IMR-90 (cell line): ENCODE results near the gene GRIN2B. TPM values are rescaled to one million over a fixed set of nuclear protein-coding genes. Genes with fewer than 3 reads are reported as not detected.

Experiments
- ATAC-seq: fragments of 200-7000 bp; cut with Tn5 transposase; 2 replicates; pipeline ENCODE4 v1.9.1; 2020; ENCODE audit warnings: low read depth, mild to moderate bottlenecking, moderate library complexity
- BruUV-seq: library from RNA; stranded (reverse); fragments of 400-500 nt; replicated peaks from 2 replicates; lab custom pipeline; 2021; lab: Mats Ljungman, UMichigan
- CTCF ChIA-PET: fragments of 300-600 bp; formaldehyde crosslinking; extraction: SDS; loops from one replicate; lab custom pipeline; 2021; ENCODE audit warnings: antibody characterized with exemption; lab: Yijun Ruan, JAX
- POLR2A ChIA-PET: fragments of 300-600 bp; sonication (Branson Sonifier 250); formaldehyde crosslinking; loops from one replicate; lab custom pipeline; 2022; ENCODE audit warnings: antibody characterized with exemption; ENCODE audit not compliant: unreplicated experiment; lab: Charles Lee
- DNase-seq: peaks from one replicate; pipeline ENCODE4 v3.0.0; 2013
- H2AFZ ChIP-seq: replicated peaks from 2 replicates; pipeline ENCODE3; 2013; ENCODE audit warnings: low read length, mild to moderate bottlenecking; ENCODE audit not compliant: poor library complexity
- H2AK5ac ChIP-seq: 2 replicates; pipeline ENCODE4 v1.6.1; 2013; ENCODE audit warnings: low read depth, low read length, inconsistent platforms
- H2AK9ac ChIP-seq: replicated peaks from 2 replicates; pipeline ENCODE3; 2013; ENCODE audit warnings: mild to moderate bottlenecking, low read depth, low read length, moderate library complexity; ENCODE audit not compliant: poor library complexity
- H2BK120ac ChIP-seq: 2 replicates; pipeline ENCODE4 v1.6.1; 2013; ENCODE audit warnings: low read depth, low read length, inconsistent platforms
- H2BK15ac ChIP-seq: 3 replicates; pipeline ENCODE4 v1.6.1; 2013; ENCODE audit warnings: low read depth, low read length, inconsistent platforms
- H2BK20ac ChIP-seq: 2 replicates; pipeline ENCODE4 v1.6.1; 2013; ENCODE audit warnings: low read depth, mild to moderate bottlenecking, inconsistent platforms, low read length, moderate library complexity
- H2BK5ac ChIP-seq: 2 replicates; pipeline ENCODE4 v1.6.1; 2013; ENCODE audit warnings: mild to moderate bottlenecking, low read depth, low read length, inconsistent platforms; ENCODE audit not compliant: poor library complexity, severe bottlenecking
- H3K14ac ChIP-seq: replicated peaks from 2 replicates; pipeline ENCODE4 v1.6.1; 2013; ENCODE audit warnings: low read depth, low read length, inconsistent platforms
- H3K18ac ChIP-seq: 2 replicates; pipeline ENCODE4 v1.6.1; 2013; ENCODE audit warnings: low read depth, low read length, control low read depth
- H3K23ac ChIP-seq: 2 replicates; pipeline ENCODE4 v1.6.1; 2013; ENCODE audit warnings: low read depth, low read length, inconsistent platforms
- H3K27ac ChIP-seq: 2 replicates; pipeline ENCODE4 v1.5.1; 2013; ENCODE audit warnings: mild to moderate bottlenecking, control low read depth, low read length; ENCODE audit not compliant: insufficient read depth
- H3K27me3 ChIP-seq: 2 replicates; pipeline ENCODE4 v1.6.1; 2013; ENCODE audit warnings: low read length; ENCODE audit not compliant: control insufficient read depth, insufficient read depth
- H3K36me3 ChIP-seq: 2 replicates; pipeline ENCODE4 v1.6.1; 2013; ENCODE audit warnings: low read length, mixed read lengths; ENCODE audit not compliant: control insufficient read depth, insufficient read depth
- H3K4ac ChIP-seq: 2 replicates; pipeline ENCODE4 v1.6.1; 2013; ENCODE audit warnings: low read depth, low read length, inconsistent platforms
- H3K4me1 ChIP-seq: 2 replicates; pipeline ENCODE4 v1.6.1; 2013; ENCODE audit warnings: low read length, mixed read lengths; ENCODE audit not compliant: control insufficient read depth, insufficient read depth
- H3K4me2 ChIP-seq: 2 replicates; pipeline ENCODE4 v1.6.1; 2013; ENCODE audit warnings: low read depth, mild to moderate bottlenecking, control low read depth, low read length, moderate library complexity
- H3K4me3 ChIP-seq: 2 replicates; pipeline ENCODE4 v1.5.1; 2013; ENCODE audit warnings: low read depth, mild to moderate bottlenecking, control low read depth, low read length, moderate library complexity; ENCODE audit not compliant: insufficient read depth
- H3K56ac ChIP-seq: 2 replicates; pipeline ENCODE4 v1.6.1; 2013; ENCODE audit warnings: low read length, inconsistent platforms; ENCODE audit not compliant: insufficient read depth; ENCODE audit errors: extremely low read depth
- H3K79me1 ChIP-seq, 2 experiments: 2 replicates each; pipeline ENCODE4 v1.6.1; 2013; ENCODE audit warnings: low read length in 2 of 2, inconsistent platforms in 1 of 2, low read depth in 1 of 2
- H3K9ac ChIP-seq: 2 replicates; pipeline ENCODE4 v1.6.1; 2013; ENCODE audit warnings: low read depth, low read length, control low read depth
- H3K9me1 ChIP-seq: 2 replicates; pipeline ENCODE4 v1.6.1; 2013; ENCODE audit warnings: low read length, inconsistent platforms; ENCODE audit not compliant: insufficient read depth
- H3K9me3 ChIP-seq: 2 replicates; pipeline ENCODE4 v1.6.1; 2013; ENCODE audit warnings: low read length; ENCODE audit not compliant: control insufficient read depth, insufficient read depth
- H4K20me1 ChIP-seq: 2 replicates; pipeline ENCODE4 v1.6.1; 2013; ENCODE audit warnings: low read length, inconsistent platforms; ENCODE audit not compliant: insufficient read depth
- H4K5ac ChIP-seq: 2 replicates; pipeline ENCODE4 v1.6.1; 2013; ENCODE audit warnings: mild to moderate bottlenecking, low read depth, low read length, control low read depth
- H4K8ac ChIP-seq, 2 experiments: 2 replicates each; pipeline ENCODE4 v1.6.1; 2013; ENCODE audit warnings: low read depth in 2 of 2, low read length in 2 of 2, control low read depth in 1 of 2, inconsistent platforms in 1 of 2
- H4K91ac ChIP-seq: 2 replicates; pipeline ENCODE4 v1.6.1; 2013; ENCODE audit warnings: low read depth, low read length, inconsistent platforms; ENCODE audit not compliant: insufficient read depth
- BHLHE40 ChIP-seq: fragments of 150-350 bp; IDR thresholded peaks from 2 replicates; pipeline ENCODE4 v1.6.1; 2016; ENCODE audit warnings: mild to moderate bottlenecking, low read depth, low read length
- CEBPB ChIP-seq: IDR thresholded peaks from 2 replicates; pipeline ENCODE4 v1.6.1; 2012; ENCODE audit warnings: low read depth, low read length, improper control_type of control experiment
- CHD1 ChIP-seq: IDR thresholded peaks from 2 replicates; pipeline ENCODE4 v1.6.1; 2012; ENCODE audit warnings: low read depth, low read length, improper control_type of control experiment
- ELK1 ChIP-seq: fragments of 150-350 bp; IDR thresholded peaks from 2 replicates; pipeline ENCODE4 v1.6.1; 2016; ENCODE audit warnings: low read depth, mild to moderate bottlenecking, low read length, moderate library complexity, borderline replicate concordance
- FOS ChIP-seq: fragments of 150-350 bp; IDR thresholded peaks from 2 replicates; pipeline ENCODE4 v1.6.1; 2016; ENCODE audit warnings: low read depth, low read length
- MAFK ChIP-seq: IDR thresholded peaks from 2 replicates; pipeline ENCODE4 v1.6.1; 2012; ENCODE audit warnings: low read depth, low read length, improper control_type of control experiment
- MAZ ChIP-seq: IDR thresholded peaks from 2 replicates; pipeline ENCODE4 v1.6.1; 2012; ENCODE audit warnings: low read depth, mild to moderate bottlenecking, low read length, improper control_type of control experiment, moderate library complexity, borderline replicate concordance
- MXI1 ChIP-seq: IDR thresholded peaks from 2 replicates; pipeline ENCODE4 v1.6.1; 2012; ENCODE audit warnings: low read depth, mild to moderate bottlenecking, low read length, moderate library complexity, borderline replicate concordance
- NFE2L2 ChIP-seq: fragments of 150-350 bp; IDR thresholded peaks from 2 replicates; pipeline ENCODE4 v1.6.1; 2016; ENCODE audit warnings: low read depth, mild to moderate bottlenecking, low read length
- POLR2A ChIP-seq: IDR thresholded peaks from 2 replicates; pipeline ENCODE4 v1.6.1; 2012; ENCODE audit warnings: mild to moderate bottlenecking, low read depth, low read length
- RAD21 ChIP-seq: IDR thresholded peaks from 2 replicates; pipeline ENCODE4 v1.6.1; 2012; ENCODE audit warnings: low read length, improper control_type of control experiment
- RCOR1 ChIP-seq: IDR thresholded peaks from 2 replicates; pipeline ENCODE4 v1.6.1; 2012; ENCODE audit warnings: mild to moderate bottlenecking, low read length, improper control_type of control experiment; ENCODE audit not compliant: insufficient replicate concordance
- RFX5 ChIP-seq: IDR thresholded peaks from 2 replicates; pipeline ENCODE4 v1.8.0; 2012; ENCODE audit warnings: low read depth, mild to moderate bottlenecking, low read length, moderate library complexity
- SMC3 ChIP-seq: fragments of 150-350 bp; IDR thresholded peaks from 2 replicates; pipeline ENCODE4 v1.6.1; 2016; ENCODE audit warnings: low read depth, mild to moderate bottlenecking, antibody characterized with exemption, low read length, moderate library complexity
- USF2 ChIP-seq: fragments of 150-350 bp; IDR thresholded peaks from 2 replicates; pipeline ENCODE4 v1.6.1; 2017; ENCODE audit warnings: mild to moderate bottlenecking, antibody characterized with exemption, low read length, low read depth
- dilution Hi-C: fragments of 300-500 bp; cut with HindIII; formaldehyde crosslinking; loops from one replicate; pipeline ENCODE4 v1.14.3; 2018; ENCODE audit warnings: low sequenced_read_pairs; ENCODE audit not compliant: unreplicated experiment
- in situ Hi-C: fragments of 300-500 bp; cut with MboI; formaldehyde crosslinking; loops from 3 replicates; pipeline ENCODE4 v1.14.3; 2019; ENCODE audit warnings: low sequenced_read_pairs, inconsistent platforms, mixed read lengths
- intact Hi-C: fragments of 100-400 bp; cut with micrococcal nuclease; formaldehyde crosslinking; loops from 2 replicates; pipeline ENCODE4 v1.10.0; 2022
- polyA plus RNA-seq, 3 experiments: library from polyadenylated mRNA; depleted of rRNA; stranded (reverse); fragments of >200 nt; gene quantifications; 2 replicates each; pipeline ENCODE4 v1.2.3, GENCODE V29; 2012; ENCODE audit warnings: low replicate concordance in 1 of 3
- total RNA-seq: library from RNA; depleted of rRNA; stranded (reverse); fragments of >200 nt; gene quantifications from 2 replicates; pipeline ENCODE4 v1.2.3, GENCODE V29; 2012
- TF ChIP-seq, protein P1 (sequence below): conservative IDR thresholded peaks from 2 replicates; pipeline ENCODE4 v1.5.1; 2012; ENCODE audit warnings: mild to moderate bottlenecking, low read depth, low read length, improper control_type of control experiment

GRIN2B gene
- total and polyA plus RNA-seq, 2 of the 4 experiments (the other 2 are of a cell fraction) = under 0.01 TPM; not detected in 1

GRCh38 chr12:13992106-13992505, 10.7 kb upstream of the GRIN2B start:
- H2BK5ac ChIP-seq = no peak overlapping the region
- no peaks in the 10 kb centered on the region for H4K20me1 ChIP-seq
- no peaks in the 10 kb centered on the region for H3K4me1 ChIP-seq
- no peak overlapping the region for H3K4me2 ChIP-seq
- H3K27me3 ChIP-seq = no peaks in the 10 kb centered on the region
- dilution Hi-C loops = no loop called here
- H4K5ac ChIP-seq = no peak overlapping the region
- H2BK20ac ChIP-seq = no peak overlapping the region
- no peak overlapping the region for H3K4me3 ChIP-seq
- DNase-seq (no peak), ATAC-seq (no peak)
- no peaks in the 10 kb centered on the region for H3K9me1 ChIP-seq
- H3K14ac ChIP-seq = no peak overlapping the region
- in situ Hi-C loops = no loop called here
- H2BK120ac ChIP-seq = no peak overlapping the region
- no peak overlapping the region for H2AK5ac ChIP-seq
- no peak overlapping the region for H2BK15ac ChIP-seq
- no peak overlapping the region for H4K8ac ChIP-seq
- no peak overlapping the region for H2AK9ac ChIP-seq
- no peak overlapping the region for H3K4ac ChIP-seq
- intact Hi-C loops = no loop called here
- no peak overlapping the region for H4K91ac ChIP-seq
- no peak overlapping the region for H2AFZ ChIP-seq
- H3K18ac ChIP-seq = no peak overlapping the region
- no peak overlapping the region for H3K56ac ChIP-seq
- TF ChIP-seq RAD21 (no peak), MAZ (no peak), USF2 (no peak), SMC3 (no peak), MXI1 (no peak), BHLHE40 (no peak), CHD1 (no peak), NFE2L2 (no peak), CEBPB (no peak), RCOR1 (no peak), ELK1 (no peak), MAFK (no peak), FOS (no peak), POLR2A (no peak), RFX5 (no peak)
- TF ChIP-seq, protein P1, sequence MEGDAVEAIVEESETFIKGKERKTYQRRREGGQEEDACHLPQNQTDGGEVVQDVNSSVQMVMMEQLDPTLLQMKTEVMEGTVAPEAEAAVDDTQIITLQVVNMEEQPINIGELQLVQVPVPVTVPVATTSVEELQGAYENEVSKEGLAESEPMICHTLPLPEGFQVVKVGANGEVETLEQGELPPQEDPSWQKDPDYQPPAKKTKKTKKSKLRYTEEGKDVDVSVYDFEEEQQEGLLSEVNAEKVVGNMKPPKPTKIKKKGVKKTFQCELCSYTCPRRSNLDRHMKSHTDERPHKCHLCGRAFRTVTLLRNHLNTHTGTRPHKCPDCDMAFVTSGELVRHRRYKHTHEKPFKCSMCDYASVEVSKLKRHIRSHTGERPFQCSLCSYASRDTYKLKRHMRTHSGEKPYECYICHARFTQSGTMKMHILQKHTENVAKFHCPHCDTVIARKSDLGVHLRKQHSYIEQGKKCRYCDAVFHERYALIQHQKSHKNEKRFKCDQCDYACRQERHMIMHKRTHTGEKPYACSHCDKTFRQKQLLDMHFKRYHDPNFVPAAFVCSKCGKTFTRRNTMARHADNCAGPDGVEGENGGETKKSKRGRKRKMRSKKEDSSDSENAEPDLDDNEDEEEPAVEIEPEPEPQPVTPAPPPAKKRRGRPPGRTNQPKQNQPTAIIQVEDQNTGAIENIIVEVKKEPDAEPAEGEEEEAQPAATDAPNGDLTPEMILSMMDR = no peak
- no peaks in the 10 kb centered on the region; the same call in 1 of the 2 replicates for H3K9me3 ChIP-seq
- no peak overlapping the region for H3K9ac ChIP-seq
- no peak overlapping the region for H3K27ac ChIP-seq
- ChIA-PET CTCF (interaction anchor here (1.0 kb wide), 1 partner anchor 29 kb away, joined by 3 read pairs; no protein-coding TSS in a partner anchor), POLR2A (no interaction called here)
- no peaks in the 10 kb centered on the region for H3K36me3 ChIP-seq
- H3K23ac ChIP-seq = no peak overlapping the region
- no TSS peak for BruUV-seq
- H3K79me1 ChIP-seq = no peaks in the 10 kb centered on the region
